Testis (tissue), 2 donors: ENCODE data around the gene TRUB1.

ENCODE experiments used
- POLR2A ChIP-seq: fragments of 450-650 bp; IDR thresholded peaks from one replicate; pipeline ENCODE4 v1.6.1; 2017; ENCODE audit warnings: antibody characterized with exemption, mild to moderate bottlenecking, moderate library complexity
- TF ChIP-seq, protein P1 (sequence below), 3 experiments: fragments of 450-650 bp in 2 of 3; fragments of 200-600 bp in 1 of 3; sonication (generic) in 1 of 3; IDR thresholded peaks; one replicate each; pipeline ENCODE4 v1.5.1; 2016 to 2019; ENCODE audit warnings: antibody characterized with exemption in 3 of 3, mild to moderate bottlenecking in 2 of 3, moderate library complexity in 1 of 3

- no peak for TF ChIP-seq POLR2A
- TF ChIP-seq, protein P1, sequence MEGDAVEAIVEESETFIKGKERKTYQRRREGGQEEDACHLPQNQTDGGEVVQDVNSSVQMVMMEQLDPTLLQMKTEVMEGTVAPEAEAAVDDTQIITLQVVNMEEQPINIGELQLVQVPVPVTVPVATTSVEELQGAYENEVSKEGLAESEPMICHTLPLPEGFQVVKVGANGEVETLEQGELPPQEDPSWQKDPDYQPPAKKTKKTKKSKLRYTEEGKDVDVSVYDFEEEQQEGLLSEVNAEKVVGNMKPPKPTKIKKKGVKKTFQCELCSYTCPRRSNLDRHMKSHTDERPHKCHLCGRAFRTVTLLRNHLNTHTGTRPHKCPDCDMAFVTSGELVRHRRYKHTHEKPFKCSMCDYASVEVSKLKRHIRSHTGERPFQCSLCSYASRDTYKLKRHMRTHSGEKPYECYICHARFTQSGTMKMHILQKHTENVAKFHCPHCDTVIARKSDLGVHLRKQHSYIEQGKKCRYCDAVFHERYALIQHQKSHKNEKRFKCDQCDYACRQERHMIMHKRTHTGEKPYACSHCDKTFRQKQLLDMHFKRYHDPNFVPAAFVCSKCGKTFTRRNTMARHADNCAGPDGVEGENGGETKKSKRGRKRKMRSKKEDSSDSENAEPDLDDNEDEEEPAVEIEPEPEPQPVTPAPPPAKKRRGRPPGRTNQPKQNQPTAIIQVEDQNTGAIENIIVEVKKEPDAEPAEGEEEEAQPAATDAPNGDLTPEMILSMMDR (IDR thresholded peaks at IDR 0.05) = no peak
Observed at GRCh38 chr10:114967071-114967470, 29.1 kb downstream of the TRUB1 start.
